ENCODE results near the gene SLC25A45. TPM values are rescaled to one million over a fixed set of nuclear protein-coding genes. Genes with fewer than 3 reads are reported as not detected.
"Not testable (repeated sequence)": the region's sequence is repeated elsewhere in the genome, so short reads cannot be mapped to it uniquely, and the experiment has no call there.

SLC25A45 gene
- total RNA-seq, 4 donors from 2014 or later, result 0.29 to 5.9 (median 5.3) TPM; not detected in 1

DNA sequence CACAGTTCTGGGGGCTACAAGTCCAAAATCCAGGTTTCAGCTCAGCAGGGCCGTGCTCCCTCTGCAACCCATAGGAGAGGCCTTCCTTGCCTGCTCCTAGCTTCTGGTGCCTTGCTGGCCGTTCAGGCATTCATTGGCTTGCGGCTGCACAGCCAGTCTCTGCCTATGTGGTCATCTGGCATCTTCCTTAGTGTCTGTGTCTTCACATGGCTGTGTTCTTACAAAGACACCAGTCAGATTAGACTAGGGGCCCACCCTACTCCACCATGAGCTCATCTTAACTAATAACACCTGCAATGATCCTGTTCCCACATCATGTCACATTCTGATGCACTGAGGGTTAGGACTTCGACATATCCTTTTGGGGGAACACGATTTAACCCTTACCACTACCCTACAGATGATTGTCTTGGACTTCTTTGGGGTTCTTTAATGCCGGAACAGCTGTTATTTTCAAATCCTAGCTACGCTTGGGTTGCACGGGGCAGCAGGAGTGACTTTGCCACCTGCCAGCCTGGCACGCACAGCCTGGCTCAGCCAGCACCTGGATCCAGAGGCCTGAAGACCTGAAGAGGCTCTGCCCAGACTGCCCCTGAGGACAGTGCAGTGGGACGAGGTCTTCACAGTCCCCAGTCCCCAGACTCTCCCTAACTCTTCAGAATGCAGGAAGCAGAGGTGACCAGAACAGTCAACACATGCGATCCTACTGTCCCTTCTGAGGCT, 32.5 kb upstream of the SLC25A45 start:
- H3K27me3 ChIP-seq, result no peaks in the 10 kb centered on the region
- H3K4me3 ChIP-seq, result no peak overlapping the region
- no peaks in the 10 kb centered on the region for H3K4me1 ChIP-seq
- no peak for TF ChIP-seq CTCF (IDR thresholded peaks at IDR 0.05)
- TF ChIP-seq POLR2A (IDR thresholded peaks at IDR 0.05), result no peak
- H3K27ac ChIP-seq, result peak overlapping the region; percentile 5 to 99
- DNase-seq, result peak; percentile 18
- no peaks in the 10 kb centered on the region for H3K9me3 ChIP-seq
- H3K36me3 ChIP-seq, result no peaks in the 10 kb centered on the region
- intact Hi-C loops (cut with DNase I; ENCODE audit: low total_unique reads), result loop anchor here (5.0 kb wide), 2 partner anchors 33 to 97 kb away; partner anchors contain the start of gene SLC25A45

- H3K4me3 ChIP-seq; DNase-seq; intact Hi-C loops (cut with DNase I; ENCODE audit: low total_unique reads); H3K27me3 ChIP-seq; H3K4me1 ChIP-seq; H3K36me3 ChIP-seq; H3K9me3 ChIP-seq; H3K27ac ChIP-seq: not testable (repeated sequence)
These were observed 30.7 kb upstream of the SLC25A45 start for GRCh38 chr11:65413077-65413664.

DNA sequence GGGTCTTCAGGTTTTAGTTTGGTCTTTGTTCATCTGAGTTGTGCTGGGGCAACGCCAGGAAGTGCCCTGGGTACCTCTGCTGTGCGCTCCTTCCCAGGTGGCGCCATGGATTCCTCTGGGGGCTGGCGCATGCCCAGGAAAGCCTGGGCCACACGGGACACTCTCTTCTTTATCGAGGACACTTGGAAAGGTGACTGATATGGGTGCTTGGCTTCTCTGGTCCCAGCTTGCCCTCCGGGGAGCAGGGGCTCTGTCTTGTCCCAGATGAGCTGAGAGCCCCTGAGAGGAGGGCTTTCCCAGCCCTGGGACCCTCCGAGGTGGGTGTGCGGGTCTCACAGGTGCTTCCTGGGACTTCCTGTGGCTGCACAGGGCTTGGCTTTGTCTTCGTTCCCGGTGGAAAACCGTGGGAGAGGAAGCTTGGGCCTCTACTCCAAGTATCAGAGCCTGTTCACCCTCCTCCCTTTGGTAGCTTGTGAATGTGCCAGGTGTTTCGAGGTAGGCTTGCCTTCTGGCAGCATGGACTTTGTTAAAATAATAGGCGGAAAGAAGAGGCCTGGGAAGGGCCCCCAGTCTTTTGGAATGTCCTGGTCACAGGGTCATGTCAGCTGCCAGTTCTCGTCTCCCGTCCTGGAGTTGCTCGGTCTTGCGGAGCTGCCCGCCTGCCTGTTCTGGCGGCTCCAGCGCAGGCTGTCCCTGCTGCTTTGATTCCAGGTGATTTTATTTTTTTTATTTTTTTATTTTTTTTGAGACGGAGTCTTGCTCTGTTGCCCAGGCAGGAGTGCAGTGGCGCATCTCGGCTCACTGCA, 30.0 kb upstream of the SLC25A45 start:
- Histone ChIP-seq H3K4me1 (no peaks in the 10 kb centered on the region), H3K27ac (no peak overlapping the region), H3K4me3 (no peak overlapping the region), H3K27me3 (no peaks in the 10 kb centered on the region), H3K9me3 (no peaks in the 10 kb centered on the region), H3K36me3 (no peaks in the 10 kb centered on the region)
- TF ChIP-seq POLR2A (IDR thresholded peaks at IDR 0.05) (no peak), CTCF (IDR thresholded peaks at IDR 0.05) (no peak)
- intact Hi-C loops (cut with DNase I; ENCODE audit: low total_unique reads), result no loop called here
- DNase-seq, result no peak

GRCh38 chr11:65411681-65412070, 29.2 kb upstream of the SLC25A45 start:
- Histone ChIP-seq H3K27ac (no peak overlapping the region), H3K9me3 (no peaks in the 10 kb centered on the region), H3K4me3 (no peak overlapping the region), H3K36me3 (no peaks in the 10 kb centered on the region), H3K27me3 (no peaks in the 10 kb centered on the region), H3K4me1 (no peaks in the 10 kb centered on the region)
- no peak for DNase-seq
- intact Hi-C loops (cut with DNase I; ENCODE audit: low total_unique reads), result no loop called here
- TF ChIP-seq CTCF (IDR thresholded peaks at IDR 0.05) (no peak), POLR2A (IDR thresholded peaks at IDR 0.05) (no peak)

DNA sequence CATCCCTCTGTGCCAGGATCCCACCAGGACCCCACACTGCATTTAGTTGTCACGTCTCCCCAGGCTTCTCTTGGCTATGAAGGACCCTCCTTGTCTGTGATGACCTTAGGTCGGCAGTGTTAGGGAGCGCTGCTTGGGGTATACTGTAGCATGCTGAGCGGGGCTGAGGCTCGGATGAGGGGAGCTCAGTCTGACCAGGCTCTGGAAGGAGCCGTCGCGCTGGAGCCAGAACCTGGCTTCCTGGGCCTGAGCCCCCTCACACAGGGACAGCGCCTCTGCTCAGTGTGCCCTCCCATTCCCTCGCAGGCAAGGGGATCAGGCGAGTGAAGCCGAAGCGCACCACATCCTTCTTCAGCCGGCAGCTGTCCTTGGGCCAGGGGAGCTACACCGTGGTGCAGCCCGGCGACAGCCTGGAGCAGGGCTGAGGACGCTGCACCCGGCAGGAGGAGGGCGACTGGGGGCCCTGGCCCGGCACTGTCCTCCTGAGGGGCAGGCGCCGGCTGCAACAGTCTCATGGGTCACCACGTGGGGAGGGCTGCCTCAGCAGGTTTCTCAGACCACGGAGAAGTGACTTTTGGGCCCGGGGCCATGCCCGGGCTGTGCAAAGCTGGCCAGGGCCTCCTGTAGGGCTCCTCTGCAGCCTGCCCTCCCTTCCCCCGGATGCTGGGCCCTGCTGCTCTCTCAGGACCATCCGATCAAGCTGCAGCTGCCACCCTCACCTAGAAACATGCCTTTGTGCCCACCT, 28.7 kb upstream of the SLC25A45 start:
- Histone ChIP-seq H3K36me3 (no peaks in the 10 kb centered on the region), H3K27me3 (no peaks in the 10 kb centered on the region), H3K27ac (no peak overlapping the region), H3K4me1 (no peaks in the 10 kb centered on the region), H3K4me3 (no peak overlapping the region), H3K9me3 (no peaks in the 10 kb centered on the region)
- intact Hi-C loops (cut with DNase I; ENCODE audit: low total_unique reads), result no loop called here
- DNase-seq, result no peak
- no peak for TF ChIP-seq POLR2A (IDR thresholded peaks at IDR 0.05)
- no peak for TF ChIP-seq CTCF (IDR thresholded peaks at IDR 0.05)

All from uterus (tissue), 4 donors.